SU-DHL-6 (cell line): ENCODE results near the gene TUBAL3.

Source experiments
- H2AFZ ChIP-seq: fragments of 200-600 bp; sonication (generic); 2 replicates; pipeline ENCODE4 v1.6.1; 2014; ENCODE audit warnings: low read depth, mild to moderate bottlenecking, moderate library complexity, mixed read lengths, antibody characterized with exemption, low read length; ENCODE audit not compliant: severe bottlenecking
- H3F3A ChIP-seq: fragments of 200-600 bp; shearing (Covaris generic); 2 replicates; pipeline ENCODE4 v1.6.0; 2016; ENCODE audit warnings: antibody characterized with exemption, mild to moderate bottlenecking; ENCODE audit not compliant: insufficient read depth
- H3K27ac ChIP-seq: fragments of 200-600 bp; sonication (generic); 2 replicates; pipeline ENCODE4 v1.5.1; 2016; ENCODE audit warnings: low read depth, mild to moderate bottlenecking, low read length, moderate library complexity, mixed read lengths
- H3K27me3 ChIP-seq: fragments of 200-600 bp; sonication (generic), shearing (Covaris generic); 2 replicates; pipeline ENCODE4 v1.6.0; 2014; ENCODE audit warnings: mild to moderate bottlenecking, low read length
- H3K36me3 ChIP-seq: fragments of 200-600 bp; sonication (generic); 2 replicates; pipeline ENCODE4 v1.6.1; 2014; ENCODE audit warnings: mild to moderate bottlenecking, low read length, mixed read lengths
- H3K4me2 ChIP-seq: fragments of 300-600, 200-600 bp; shearing (Covaris generic), sonication (generic); 2 replicates; pipeline ENCODE4 v1.6.0; 2014; ENCODE audit warnings: low read length, low read depth, mild to moderate bottlenecking; ENCODE audit not compliant: poor library complexity, severe bottlenecking
- H3K4me3 ChIP-seq: fragments of 200-600 bp; sonication (generic); 2 replicates; pipeline ENCODE4 v1.5.1; 2014; ENCODE audit warnings: antibody characterized with exemption, low read length, mild to moderate bottlenecking, mixed read lengths; ENCODE audit not compliant: insufficient read depth, poor library complexity, severe bottlenecking
- H3K79me2 ChIP-seq: fragments of 200-600 bp; sonication (generic); 2 replicates; pipeline ENCODE4 v1.6.1; 2014; ENCODE audit warnings: mild to moderate bottlenecking, low read length, moderate library complexity; ENCODE audit not compliant: insufficient read depth
- H3K9ac ChIP-seq: fragments of 200-600 bp; sonication (generic); 2 replicates; pipeline ENCODE4 v1.7.0; 2014; ENCODE audit warnings: mild to moderate bottlenecking, low read length
- H3K9me2 ChIP-seq: fragments of 200-600 bp; sonication (generic); replicated peaks from 2 replicates; pipeline ENCODE4 v1.6.1; 2014; ENCODE audit warnings: low read length; ENCODE audit not compliant: insufficient read depth
- H3K9me3 ChIP-seq: fragments of 200-600 bp; sonication (generic); 2 replicates; pipeline ENCODE4 v1.6.1; 2014; ENCODE audit warnings: low read length, mixed read lengths; ENCODE audit not compliant: insufficient read depth
- H4K20me1 ChIP-seq: fragments of 200-600 bp; sonication (generic); 2 replicates; pipeline ENCODE4 v1.6.1; 2014; ENCODE audit warnings: low read depth, mild to moderate bottlenecking, antibody characterized with exemption, low read length, moderate library complexity, mixed read lengths
- EZH2phosphoT487 ChIP-seq: fragments of 200-600 bp; sonication (generic), shearing (Covaris generic); conservative IDR thresholded peaks from 2 replicates; pipeline ENCODE4 v1.6.1; 2018; ENCODE audit warnings: mild to moderate bottlenecking, antibody characterized with exemption, low read length, moderate library complexity, mixed read lengths
- TF ChIP-seq, protein P1 (sequence below): fragments of 200-600 bp; sonication (generic); IDR thresholded peaks from one replicate; pipeline ENCODE4 v1.5.1; 2017; ENCODE audit warnings: antibody characterized with exemption, mild to moderate bottlenecking, low read length, moderate library complexity; ENCODE audit not compliant: insufficient read depth, poor library complexity, severe bottlenecking

TUBAL3 gene

DNA sequence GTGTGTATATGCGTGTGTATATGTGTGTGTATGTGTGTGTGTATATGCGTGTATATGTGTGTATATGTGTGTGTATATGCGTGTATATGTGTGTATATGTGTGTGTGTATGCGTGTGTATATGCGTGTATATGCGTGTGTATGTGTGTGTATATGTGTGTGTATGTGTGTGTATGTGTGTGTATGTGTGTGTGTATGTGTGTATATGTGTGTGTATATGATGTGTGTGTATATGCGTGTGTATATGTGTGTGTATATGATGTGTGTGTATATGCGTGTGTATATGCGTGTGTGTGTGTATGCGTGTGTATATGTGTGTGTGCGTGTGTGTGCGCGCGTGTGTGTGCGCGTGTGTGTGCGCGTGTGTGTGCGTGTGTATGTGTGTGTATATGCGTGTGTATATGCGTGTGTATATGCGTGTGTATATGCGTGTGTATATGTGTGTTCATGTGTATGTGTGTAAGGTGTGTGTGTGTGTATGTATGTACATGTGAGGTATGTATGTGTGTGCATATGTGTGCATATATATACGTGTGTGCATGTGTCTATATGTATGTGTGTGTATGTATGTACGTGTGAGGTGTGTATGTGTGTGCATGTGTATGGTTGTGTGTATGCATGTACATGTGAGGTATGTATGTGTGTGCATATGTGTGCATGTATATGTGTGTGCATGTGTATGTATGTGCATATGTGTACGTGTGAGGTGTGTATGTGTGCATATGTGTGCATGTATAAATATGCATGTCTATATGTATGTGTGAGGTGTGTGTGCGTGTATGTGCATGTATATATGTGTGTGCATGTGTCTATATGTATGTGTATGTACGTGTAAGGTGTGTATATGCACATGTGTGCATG is 33.9 kb downstream of the TUBAL3 start:
- no peak overlapping the region for H3K4me3 ChIP-seq
- H3K9me3 ChIP-seq: peaks cover 12% of the 10 kb centered on the region; the same call in 1 of the 2 replicates
- H4K20me1 ChIP-seq: no peaks in the 10 kb centered on the region
- no peaks in the 10 kb centered on the region for H3K36me3 ChIP-seq
- no peaks in the 10 kb centered on the region for H3K27me3 ChIP-seq
- H3K4me2 ChIP-seq: no peak overlapping the region
- no peaks in the 10 kb centered on the region for H3K9me2 ChIP-seq
- no peaks in the 10 kb centered on the region for H3K79me2 ChIP-seq
- H3K9ac ChIP-seq: no peak overlapping the region
- peaks cover 12% of the 10 kb centered on the region; the same call in 1 of the 2 replicates for H3F3A ChIP-seq
- TF ChIP-seq, protein P1, sequence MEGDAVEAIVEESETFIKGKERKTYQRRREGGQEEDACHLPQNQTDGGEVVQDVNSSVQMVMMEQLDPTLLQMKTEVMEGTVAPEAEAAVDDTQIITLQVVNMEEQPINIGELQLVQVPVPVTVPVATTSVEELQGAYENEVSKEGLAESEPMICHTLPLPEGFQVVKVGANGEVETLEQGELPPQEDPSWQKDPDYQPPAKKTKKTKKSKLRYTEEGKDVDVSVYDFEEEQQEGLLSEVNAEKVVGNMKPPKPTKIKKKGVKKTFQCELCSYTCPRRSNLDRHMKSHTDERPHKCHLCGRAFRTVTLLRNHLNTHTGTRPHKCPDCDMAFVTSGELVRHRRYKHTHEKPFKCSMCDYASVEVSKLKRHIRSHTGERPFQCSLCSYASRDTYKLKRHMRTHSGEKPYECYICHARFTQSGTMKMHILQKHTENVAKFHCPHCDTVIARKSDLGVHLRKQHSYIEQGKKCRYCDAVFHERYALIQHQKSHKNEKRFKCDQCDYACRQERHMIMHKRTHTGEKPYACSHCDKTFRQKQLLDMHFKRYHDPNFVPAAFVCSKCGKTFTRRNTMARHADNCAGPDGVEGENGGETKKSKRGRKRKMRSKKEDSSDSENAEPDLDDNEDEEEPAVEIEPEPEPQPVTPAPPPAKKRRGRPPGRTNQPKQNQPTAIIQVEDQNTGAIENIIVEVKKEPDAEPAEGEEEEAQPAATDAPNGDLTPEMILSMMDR: no peak
- TF ChIP-seq EZH2phosphoT487: no peak
- H2AFZ ChIP-seq: no peak overlapping the region
- H3K27ac ChIP-seq: no peak overlapping the region

DNA sequence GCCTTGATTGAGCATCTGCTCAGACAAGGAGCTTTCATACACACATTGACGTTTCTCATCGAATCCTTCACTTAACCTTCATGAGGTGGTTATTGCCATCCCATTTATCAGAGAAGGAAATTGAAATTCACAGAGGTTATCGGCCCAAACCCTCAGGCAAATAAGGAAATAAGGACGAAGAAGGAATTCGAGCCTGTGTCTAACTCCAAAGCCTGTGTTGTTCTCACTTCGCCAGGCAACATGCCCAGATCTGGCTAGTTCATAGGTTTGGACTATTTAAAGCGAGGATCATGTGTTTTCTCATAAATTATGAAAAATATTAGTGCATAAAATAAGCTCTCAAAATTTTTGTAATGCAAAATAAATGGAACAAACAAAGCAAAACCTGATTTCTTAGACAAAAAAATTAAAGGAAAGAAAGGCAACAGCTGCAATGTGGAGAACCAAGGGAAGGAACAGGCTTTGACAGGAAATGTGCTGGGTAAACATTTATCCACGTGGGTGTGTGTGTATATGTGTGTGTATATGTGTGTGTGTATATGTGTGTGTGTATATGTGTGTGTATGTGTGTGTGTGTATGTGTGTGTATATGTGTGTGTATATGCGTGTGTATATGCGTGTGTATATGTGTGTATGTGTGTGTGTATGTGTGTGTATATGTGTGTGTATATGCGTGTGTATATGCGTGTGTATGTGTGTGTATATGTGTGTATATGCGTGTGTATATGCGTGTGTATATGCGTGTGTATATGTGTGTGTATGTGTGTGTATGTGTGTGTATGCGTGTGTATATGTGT is 35.1 kb downstream of the TUBAL3 start:
- H3K27ac ChIP-seq: no peak overlapping the region
- H3K9me3 ChIP-seq: peaks cover 12% of the 10 kb centered on the region; the same call in 1 of the 2 replicates
- no peaks in the 10 kb centered on the region for H4K20me1 ChIP-seq
- no peaks in the 10 kb centered on the region for H3K9me2 ChIP-seq
- no peak overlapping the region for H2AFZ ChIP-seq
- no peak overlapping the region for H3K9ac ChIP-seq
- no peaks in the 10 kb centered on the region for H3K27me3 ChIP-seq
- no peak overlapping the region for H3K4me3 ChIP-seq
- no peak overlapping the region for H3K4me2 ChIP-seq
- H3K79me2 ChIP-seq: no peaks in the 10 kb centered on the region
- H3F3A ChIP-seq: peaks cover 12% of the 10 kb centered on the region; the same call in 1 of the 2 replicates
- no peaks in the 10 kb centered on the region for H3K36me3 ChIP-seq
- TF ChIP-seq, protein P1: no peak
- TF ChIP-seq EZH2phosphoT487: no peak

GRCh38 chr10:5365928-5366327 is 38.7 kb downstream of the TUBAL3 start:
- Histone ChIP-seq H3K9ac (no peak overlapping the region), H3K9me2 (no peaks in the 10 kb centered on the region), H3K79me2 (no peaks in the 10 kb centered on the region), H3K9me3 (peaks cover 6% of the 10 kb centered on the region; the same call in 1 of the 2 replicates), H3F3A (peaks cover 10% of the 10 kb centered on the region; the same call in 1 of the 2 replicates), H3K27me3 (no peaks in the 10 kb centered on the region), H3K36me3 (no peaks in the 10 kb centered on the region), H3K4me2 (no peak overlapping the region), H3K4me3 (no peak overlapping the region), H3K27ac (no peak overlapping the region), H4K20me1 (no peaks in the 10 kb centered on the region), H2AFZ (no peak overlapping the region)
- TF ChIP-seq, protein P1: no peak
- TF ChIP-seq EZH2phosphoT487: no peak
